WTC11 (cell line): ENCODE measurements around the gene NACC2. TPM values are rescaled to one million over a fixed set of nuclear protein-coding genes. Genes with fewer than 3 reads are reported as not detected.

Experiments used
- ATAC-seq: fragments of 200-7000 bp; cut with Tn5 transposase; 2 replicates; pipeline ENCODE4 v1.10.0; 2021; ENCODE audit warnings: mild to moderate bottlenecking, moderate library complexity
- CTCF ChIA-PET: fragments of 300-600 bp; sonication (Branson Sonifier 250); formaldehyde crosslinking; loops from one replicate; lab custom pipeline; 2021; ENCODE audit warnings: antibody characterized with exemption; lab: Charles Lee
- POLR2A ChIA-PET: fragments of 350-600 bp; sonication (Branson Sonifier 250); formaldehyde crosslinking; loops from one replicate; lab custom pipeline; 2021; ENCODE audit warnings: antibody characterized with exemption; lab: Charles Lee
- DNase-seq: peaks from one replicate; pipeline ENCODE4 v3.0.0; 2021; ENCODE audit warnings: low spot score
- H3K27ac Mint-ChIP-seq: 2 replicates; pipeline ENCODE4 v1.8.0; 2021; ENCODE audit warnings: mixed read lengths
- H3K27me3 Mint-ChIP-seq: 2 replicates; pipeline ENCODE4 v1.8.0; 2021; ENCODE audit warnings: low read depth, mild to moderate bottlenecking, moderate library complexity, mixed read lengths
- H3K36me3 Mint-ChIP-seq: 2 replicates; pipeline ENCODE4 v1.8.0; 2021; ENCODE audit warnings: mixed read lengths
- H3K4me1 Mint-ChIP-seq: 2 replicates; pipeline ENCODE4 v1.8.0; 2022; ENCODE audit warnings: mixed read lengths
- H3K4me3 Mint-ChIP-seq: 2 replicates; pipeline ENCODE4 v1.8.0; 2021; ENCODE audit warnings: mild to moderate bottlenecking, moderate library complexity, mixed read lengths
- H3K9me3 Mint-ChIP-seq: 2 replicates; pipeline ENCODE4 v1.8.0; 2021; ENCODE audit warnings: mixed read lengths
- CREM ChIP-seq: sonication (generic); formaldehyde crosslinking; IDR thresholded peaks from 2 replicates; pipeline ENCODE4 v1.8.1; 2022; ENCODE audit warnings: mild to moderate bottlenecking, missing genetic modification reagents, moderate library complexity
- FOXK1 ChIP-seq: sonication (generic); formaldehyde crosslinking; IDR thresholded peaks from 2 replicates; pipeline ENCODE4 v1.8.0; 2022; ENCODE audit warnings: mild to moderate bottlenecking, moderate library complexity, missing genetic modification reagents
- GTF2I ChIP-seq: fragments of 250-450 bp; sonication (Bioruptor Pico); conservative IDR thresholded peaks from 2 replicates; pipeline ENCODE4 v1.4.0; 2021; ENCODE audit warnings: mild to moderate bottlenecking
- HMGA2 ChIP-seq: fragments of 250-450 bp; sonication (Bioruptor Pico); IDR thresholded peaks from 2 replicates; pipeline ENCODE4 v1.4.0; 2021; ENCODE audit warnings: mild to moderate bottlenecking, moderate library complexity
- KAT7 ChIP-seq: sonication (generic); formaldehyde crosslinking; IDR thresholded peaks from 2 replicates; pipeline ENCODE4 v1.8.1; 2023; ENCODE audit warnings: missing genetic modification reagents, mild to moderate bottlenecking, borderline replicate concordance
- MYBL2 ChIP-seq: sonication (generic); formaldehyde crosslinking; IDR thresholded peaks from 2 replicates; pipeline ENCODE4 v1.8.1; 2023; ENCODE audit warnings: mild to moderate bottlenecking, moderate library complexity, missing genetic modification reagents
- SOX15 ChIP-seq: fragments of 250-450 bp; sonication (Bioruptor Pico); IDR thresholded peaks from 2 replicates; pipeline ENCODE4 v1.9.0; 2021; ENCODE audit warnings: mild to moderate bottlenecking
- TCF7 ChIP-seq: sonication (generic); formaldehyde crosslinking; IDR thresholded peaks from 2 replicates; pipeline ENCODE4 v1.8.0; 2022; ENCODE audit warnings: mild to moderate bottlenecking, low read depth, missing genetic modification reagents, moderate library complexity
- TP53 ChIP-seq: sonication (generic); formaldehyde crosslinking; IDR thresholded peaks from 2 replicates; pipeline ENCODE4 v1.8.1; 2023; ENCODE audit warnings: mild to moderate bottlenecking, missing genetic modification reagents
- ZNF138 ChIP-seq: sonication (generic); formaldehyde crosslinking; conservative IDR thresholded peaks from 2 replicates; pipeline ENCODE4 v1.8.1; 2022; ENCODE audit warnings: mild to moderate bottlenecking, moderate library complexity, missing genetic modification reagents
- ZNF219 ChIP-seq: sonication (generic); formaldehyde crosslinking; IDR thresholded peaks from 2 replicates; pipeline ENCODE4 v1.8.0; 2023; ENCODE audit warnings: missing genetic modification reagents, mild to moderate bottlenecking, borderline replicate concordance
- ZNF416 ChIP-seq: fragments of 250-450 bp; sonication (Bioruptor Pico); IDR thresholded peaks from 2 replicates; pipeline ENCODE4 v1.9.0; 2021; ENCODE audit warnings: mild to moderate bottlenecking, inconsistent platforms
- total RNA-seq: library from RNA; stranded (reverse); gene quantifications from 3 replicates; pipeline ENCODE4 v1.2.3, GENCODE V29; 2021
- TF ChIP-seq, protein P1 (sequence below): sonication (generic); formaldehyde crosslinking; IDR thresholded peaks from 2 replicates; pipeline ENCODE4 v1.8.1; 2022; ENCODE audit warnings: low read depth, missing genetic modification reagents, borderline replicate concordance
- TF ChIP-seq, protein P2 (sequence below): sonication (generic); formaldehyde crosslinking; IDR thresholded peaks from 2 replicates; pipeline ENCODE4 v1.8.1; 2023; ENCODE audit warnings: mild to moderate bottlenecking, missing genetic modification reagents
- TF ChIP-seq, protein P3 (sequence below): sonication (generic); formaldehyde crosslinking; IDR thresholded peaks from 2 replicates; pipeline ENCODE4 v1.8.0; 2022; ENCODE audit warnings: mild to moderate bottlenecking, missing genetic modification reagents
- TF ChIP-seq, protein P4 (sequence below): sonication (generic); formaldehyde crosslinking; IDR thresholded peaks from 2 replicates; pipeline ENCODE4 v1.8.1; 2022; ENCODE audit warnings: mild to moderate bottlenecking, missing genetic modification reagents, moderate library complexity, borderline replicate concordance
- TF ChIP-seq, protein P5 (sequence below): fragments of 250-450 bp; sonication (Bioruptor Pico); IDR thresholded peaks from 2 replicates; pipeline ENCODE4 v1.9.0; 2021; ENCODE audit warnings: mild to moderate bottlenecking

NACC2 gene
- total RNA-seq, 1 experiment from 2014 or later = 17.1 TPM

DNA sequence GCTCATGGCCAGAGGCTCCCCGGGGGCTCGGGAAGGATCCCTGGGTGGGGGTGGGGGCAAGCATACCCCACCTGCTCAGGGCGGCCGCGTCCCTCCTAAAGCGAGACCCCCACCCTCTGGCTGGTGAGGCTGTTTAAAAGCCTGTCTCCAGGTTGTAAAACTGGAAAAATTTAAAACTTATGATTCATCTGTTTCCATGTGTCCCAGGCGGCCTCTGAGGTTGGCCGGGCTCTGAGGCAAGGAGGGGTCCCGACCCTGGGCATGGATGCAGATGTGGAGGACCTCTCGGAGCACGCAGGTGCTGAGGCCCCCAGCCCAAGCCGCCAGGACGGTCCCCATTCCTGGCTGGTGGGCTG is 47.7 kb upstream of the NACC2 start:
- DNase-seq (no peak), ATAC-seq (peak; percentile 28)
- POLR2A ChIA-PET = no interaction called here
- Mint-ChIP-seq H3K36me3 (no peaks in the 10 kb centered on the region), H3K9me3 (no peaks in the 10 kb centered on the region), H3K4me3 (no peak overlapping the region), H3K27me3 (no peaks in the 10 kb centered on the region), H3K27ac (no peak overlapping the region), H3K4me1 (peaks cover 12% of the 10 kb centered on the region)
- no peak for TF ChIP-seq MYBL2 (CRISPR knock-in tag)
- TF ChIP-seq, protein P1, sequence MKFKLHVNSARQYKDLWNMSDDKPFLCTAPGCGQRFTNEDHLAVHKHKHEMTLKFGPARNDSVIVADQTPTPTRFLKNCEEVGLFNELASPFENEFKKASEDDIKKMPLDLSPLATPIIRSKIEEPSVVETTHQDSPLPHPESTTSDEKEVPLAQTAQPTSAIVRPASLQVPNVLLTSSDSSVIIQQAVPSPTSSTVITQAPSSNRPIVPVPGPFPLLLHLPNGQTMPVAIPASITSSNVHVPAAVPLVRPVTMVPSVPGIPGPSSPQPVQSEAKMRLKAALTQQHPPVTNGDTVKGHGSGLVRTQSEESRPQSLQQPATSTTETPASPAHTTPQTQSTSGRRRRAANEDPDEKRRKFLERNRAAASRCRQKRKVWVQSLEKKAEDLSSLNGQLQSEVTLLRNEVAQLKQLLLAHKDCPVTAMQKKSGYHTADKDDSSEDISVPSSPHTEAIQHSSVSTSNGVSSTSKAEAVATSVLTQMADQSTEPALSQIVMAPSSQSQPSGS (CRISPR knock-in tag) = no peak
- no peak for TF ChIP-seq HMGA2 (CRISPR knock-in tag)
- TF ChIP-seq ZNF138 (CRISPR knock-in tag) = no peak
- TF ChIP-seq GTF2I (CRISPR knock-in tag) = no peak
- no peak for TF ChIP-seq TP53 (CRISPR knock-in tag)
- TF ChIP-seq TCF7 (CRISPR knock-in tag) = no peak
- TF ChIP-seq, protein P2, sequence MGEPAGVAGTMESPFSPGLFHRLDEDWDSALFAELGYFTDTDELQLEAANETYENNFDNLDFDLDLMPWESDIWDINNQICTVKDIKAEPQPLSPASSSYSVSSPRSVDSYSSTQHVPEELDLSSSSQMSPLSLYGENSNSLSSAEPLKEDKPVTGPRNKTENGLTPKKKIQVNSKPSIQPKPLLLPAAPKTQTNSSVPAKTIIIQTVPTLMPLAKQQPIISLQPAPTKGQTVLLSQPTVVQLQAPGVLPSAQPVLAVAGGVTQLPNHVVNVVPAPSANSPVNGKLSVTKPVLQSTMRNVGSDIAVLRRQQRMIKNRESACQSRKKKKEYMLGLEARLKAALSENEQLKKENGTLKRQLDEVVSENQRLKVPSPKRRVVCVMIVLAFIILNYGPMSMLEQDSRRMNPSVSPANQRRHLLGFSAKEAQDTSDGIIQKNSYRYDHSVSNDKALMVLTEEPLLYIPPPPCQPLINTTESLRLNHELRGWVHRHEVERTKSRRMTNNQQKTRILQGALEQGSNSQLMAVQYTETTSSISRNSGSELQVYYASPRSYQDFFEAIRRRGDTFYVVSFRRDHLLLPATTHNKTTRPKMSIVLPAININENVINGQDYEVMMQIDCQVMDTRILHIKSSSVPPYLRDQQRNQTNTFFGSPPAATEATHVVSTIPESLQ (CRISPR knock-in tag) = no peak
- TF ChIP-seq SOX15 = no peak
- CTCF ChIA-PET = interaction anchor here (1.0 to 4.3 kb wide), 3 partner anchors 13 to 74 kb away, joined by 3 to 22 read pairs (median 4); no protein-coding TSS in a partner anchor

DNA sequence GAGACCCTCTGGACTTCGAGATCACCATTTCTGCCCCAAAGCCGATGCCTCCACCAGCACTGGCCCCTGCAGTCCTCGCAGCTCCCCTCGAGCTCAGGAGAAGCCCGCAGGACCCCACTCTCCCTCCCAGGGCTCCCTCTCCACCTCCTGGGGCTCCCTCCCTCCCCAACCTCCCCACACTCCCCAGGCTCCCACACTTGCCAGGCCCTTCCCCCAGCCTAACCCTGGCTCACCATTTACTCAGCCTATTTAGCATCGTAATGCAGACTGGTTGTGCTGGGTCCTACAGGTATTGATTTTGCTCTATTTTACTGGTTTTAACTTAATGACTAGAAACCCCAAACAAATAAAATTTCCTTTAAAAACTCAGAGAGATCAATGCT is 47.3 kb upstream of the NACC2 start:
- no peaks in the 10 kb centered on the region for H3K9me3 Mint-ChIP-seq
- POLR2A ChIA-PET = interaction anchor here (1.1 kb wide), 1 partner anchor 181 kb away, joined by 3 read pairs; the partner anchor contains the start of gene UBAC1
- H3K27ac Mint-ChIP-seq = no peak overlapping the region
- CTCF ChIA-PET = interaction anchor here (1.1 to 2.5 kb wide), 13 partner anchors 9 to 175 kb away, joined by 3 to 13 read pairs (median 4); no protein-coding TSS in a partner anchor
- H3K36me3 Mint-ChIP-seq = no peaks in the 10 kb centered on the region
- DNase-seq (peak; percentile 38), ATAC-seq (0 out of 2 replicates have a peak, but pooled peaks have one; percentile 10)
- peaks cover 12% of the 10 kb centered on the region for H3K4me1 Mint-ChIP-seq
- no peak for TF ChIP-seq CREM (CRISPR knock-in tag)
- TF ChIP-seq MYBL2 (CRISPR knock-in tag) = no peak
- TF ChIP-seq, protein P3, sequence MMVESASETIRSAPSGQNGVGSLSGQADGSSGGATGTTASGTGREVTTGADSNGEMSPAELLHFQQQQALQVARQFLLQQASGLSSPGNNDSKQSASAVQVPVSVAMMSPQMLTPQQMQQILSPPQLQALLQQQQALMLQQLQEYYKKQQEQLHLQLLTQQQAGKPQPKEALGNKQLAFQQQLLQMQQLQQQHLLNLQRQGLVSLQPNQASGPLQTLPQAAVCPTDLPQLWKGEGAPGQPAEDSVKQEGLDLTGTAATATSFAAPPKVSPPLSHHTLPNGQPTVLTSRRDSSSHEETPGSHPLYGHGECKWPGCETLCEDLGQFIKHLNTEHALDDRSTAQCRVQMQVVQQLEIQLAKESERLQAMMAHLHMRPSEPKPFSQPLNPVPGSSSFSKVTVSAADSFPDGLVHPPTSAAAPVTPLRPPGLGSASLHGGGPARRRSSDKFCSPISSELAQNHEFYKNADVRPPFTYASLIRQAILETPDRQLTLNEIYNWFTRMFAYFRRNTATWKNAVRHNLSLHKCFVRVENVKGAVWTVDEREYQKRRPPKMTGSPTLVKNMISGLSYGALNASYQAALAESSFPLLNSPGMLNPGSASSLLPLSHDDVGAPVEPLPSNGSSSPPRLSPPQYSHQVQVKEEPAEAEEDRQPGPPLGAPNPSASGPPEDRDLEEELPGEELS = no peak
- TF ChIP-seq KAT7 (CRISPR knock-in tag) = no peak
- TF ChIP-seq, protein P4, sequence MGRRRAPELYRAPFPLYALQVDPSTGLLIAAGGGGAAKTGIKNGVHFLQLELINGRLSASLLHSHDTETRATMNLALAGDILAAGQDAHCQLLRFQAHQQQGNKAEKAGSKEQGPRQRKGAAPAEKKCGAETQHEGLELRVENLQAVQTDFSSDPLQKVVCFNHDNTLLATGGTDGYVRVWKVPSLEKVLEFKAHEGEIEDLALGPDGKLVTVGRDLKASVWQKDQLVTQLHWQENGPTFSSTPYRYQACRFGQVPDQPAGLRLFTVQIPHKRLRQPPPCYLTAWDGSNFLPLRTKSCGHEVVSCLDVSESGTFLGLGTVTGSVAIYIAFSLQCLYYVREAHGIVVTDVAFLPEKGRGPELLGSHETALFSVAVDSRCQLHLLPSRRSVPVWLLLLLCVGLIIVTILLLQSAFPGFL (CRISPR knock-in tag) = no peak
- TF ChIP-seq, protein P5, sequence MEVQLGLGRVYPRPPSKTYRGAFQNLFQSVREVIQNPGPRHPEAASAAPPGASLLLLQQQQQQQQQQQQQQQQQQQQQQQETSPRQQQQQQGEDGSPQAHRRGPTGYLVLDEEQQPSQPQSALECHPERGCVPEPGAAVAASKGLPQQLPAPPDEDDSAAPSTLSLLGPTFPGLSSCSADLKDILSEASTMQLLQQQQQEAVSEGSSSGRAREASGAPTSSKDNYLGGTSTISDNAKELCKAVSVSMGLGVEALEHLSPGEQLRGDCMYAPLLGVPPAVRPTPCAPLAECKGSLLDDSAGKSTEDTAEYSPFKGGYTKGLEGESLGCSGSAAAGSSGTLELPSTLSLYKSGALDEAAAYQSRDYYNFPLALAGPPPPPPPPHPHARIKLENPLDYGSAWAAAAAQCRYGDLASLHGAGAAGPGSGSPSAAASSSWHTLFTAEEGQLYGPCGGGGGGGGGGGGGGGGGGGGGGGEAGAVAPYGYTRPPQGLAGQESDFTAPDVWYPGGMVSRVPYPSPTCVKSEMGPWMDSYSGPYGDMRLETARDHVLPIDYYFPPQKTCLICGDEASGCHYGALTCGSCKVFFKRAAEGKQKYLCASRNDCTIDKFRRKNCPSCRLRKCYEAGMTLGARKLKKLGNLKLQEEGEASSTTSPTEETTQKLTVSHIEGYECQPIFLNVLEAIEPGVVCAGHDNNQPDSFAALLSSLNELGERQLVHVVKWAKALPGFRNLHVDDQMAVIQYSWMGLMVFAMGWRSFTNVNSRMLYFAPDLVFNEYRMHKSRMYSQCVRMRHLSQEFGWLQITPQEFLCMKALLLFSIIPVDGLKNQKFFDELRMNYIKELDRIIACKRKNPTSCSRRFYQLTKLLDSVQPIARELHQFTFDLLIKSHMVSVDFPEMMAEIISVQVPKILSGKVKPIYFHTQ (CRISPR knock-in tag) = no peak
- TF ChIP-seq FOXK1 (CRISPR knock-in tag) = no peak
- TF ChIP-seq ZNF219 (CRISPR knock-in tag) = no peak
- TF ChIP-seq ZNF416 (CRISPR knock-in tag) = no peak
- H3K4me3 Mint-ChIP-seq = no peak overlapping the region
- no peaks in the 10 kb centered on the region for H3K27me3 Mint-ChIP-seq
